H1 (cell line): Measurements from ENCODE around the gene UBE3C. TPM values are rescaled to one million over a fixed set of nuclear protein-coding genes. Genes with fewer than 3 reads are reported as not detected.
A peak's percentile ranks its signal among the peaks of the same experiment; 100 is the strongest.

Experiments
- CTCF ChIA-PET: fragments of 300-600 bp; sonication (Branson Sonifier 250); formaldehyde crosslinking; loops from one replicate; lab custom pipeline; 2021; ENCODE audit not compliant: partially characterized antibody; lab: Charles Lee
- POLR2A ChIA-PET: fragments of 300-600 bp; sonication (Branson Sonifier 250); formaldehyde crosslinking; loops from one replicate; lab custom pipeline; 2021; ENCODE audit warnings: inconsistent platforms; ENCODE audit not compliant: partially characterized antibody; lab: Charles Lee
- DNase-seq, 2 experiments: peaks; one replicate each; pipeline versions ENCODE4 v3.0.0 to v3.0.0-alpha.2; 2010 to 2022; ENCODE audit warnings: low spot score in 2 of 2, low read depth in 1 of 2, mixed read lengths in 1 of 2
- FAIRE-seq: peaks from 2 replicates; lab custom pipeline; 2011; peaks lifted over from hg19 to GRCh38; lab: Jason Lieb, UNC
- H2AFZ ChIP-seq: 2 replicates; pipeline ENCODE4 v1.8.1; 2012; ENCODE audit warnings: low read length, inconsistent platforms
- H2AK5ac ChIP-seq: 2 replicates; pipeline ENCODE4 v1.6.1; 2013; ENCODE audit warnings: low read depth, low read length
- H2BK120ac ChIP-seq: replicated peaks from 2 replicates; pipeline ENCODE3; 2013; ENCODE audit warnings: low read depth, low read length, inconsistent platforms
- H2BK12ac ChIP-seq: 2 replicates; pipeline ENCODE4 v1.6.1; 2013; ENCODE audit warnings: low read depth, low read length
- H2BK15ac ChIP-seq: 2 replicates; pipeline ENCODE4 v1.6.1; 2013; ENCODE audit warnings: low read length
- H2BK20ac ChIP-seq: 2 replicates; pipeline ENCODE4 v1.6.1; 2013; ENCODE audit warnings: low read length
- H2BK5ac ChIP-seq: 2 replicates; pipeline ENCODE4 v1.6.1; 2013; ENCODE audit warnings: low read depth, low read length
- H3K14ac ChIP-seq: 2 replicates; pipeline ENCODE4 v1.6.1; 2013; ENCODE audit warnings: inconsistent platforms; ENCODE audit not compliant: insufficient read length
- H3K18ac ChIP-seq: 2 replicates; pipeline ENCODE4 v1.6.1; 2013; ENCODE audit warnings: low read length; ENCODE audit errors: extremely low read depth
- H3K23ac ChIP-seq: 2 replicates; pipeline ENCODE4 v1.6.1; 2013; ENCODE audit warnings: inconsistent platforms; ENCODE audit not compliant: insufficient read length
- H3K23me2 ChIP-seq: 2 replicates; pipeline ENCODE4 v1.6.1; 2013; ENCODE audit warnings: low read depth, low read length
- H3K27ac ChIP-seq: 2 replicates; pipeline ENCODE4 v1.6.1; 2011; ENCODE audit warnings: low read depth, low read length, inconsistent platforms
- H3K27me3 ChIP-seq, 4 experiments: replicated peaks in 1 of 4; 1 replicate in 1 of 4; 2 replicates in 3 of 4; pipeline versions ENCODE4 v1.6.1 to v1.8.1; 2011 to 2013; ENCODE audit warnings: low read length in 3 of 4, mild to moderate bottlenecking in 3 of 4, inconsistent platforms in 2 of 4, mixed read lengths in 2 of 4, moderate library complexity in 1 of 4; ENCODE audit not compliant: control insufficient read depth in 3 of 4, insufficient read depth in 3 of 4; ENCODE audit errors: extremely low read depth in 1 of 4
- H3K36me3 ChIP-seq, 4 experiments: 2 replicates each; pipeline versions ENCODE4 v1.6.1 to v1.8.1; 2011 to 2013; ENCODE audit warnings: mild to moderate bottlenecking in 4 of 4, low read length in 3 of 4, moderate library complexity in 2 of 4, control low read depth in 1 of 4, inconsistent platforms in 1 of 4; ENCODE audit not compliant: insufficient read depth in 4 of 4, control insufficient read depth in 2 of 4
- H3K4ac ChIP-seq: replicated peaks from 2 replicates; pipeline ENCODE3; 2013; ENCODE audit warnings: low read length, low read depth, mixed read lengths, inconsistent platforms; ENCODE audit not compliant: insufficient read length
- H3K4me1 ChIP-seq, 4 experiments: replicated peaks in 1 of 4; 1 replicate in 1 of 4; 2 replicates in 3 of 4; pipeline versions ENCODE4 v1.6.1 to v1.8.1; 2011 to 2013; ENCODE audit warnings: low read length in 3 of 4, inconsistent platforms in 2 of 4, mixed read lengths in 1 of 4; ENCODE audit not compliant: insufficient read depth in 4 of 4, control insufficient read depth in 3 of 4
- H3K4me2 ChIP-seq, 2 experiments: 2 replicates each; pipeline versions ENCODE4 v1.6.1 to v1.8.1; 2011 to 2013; ENCODE audit warnings: low read depth in 2 of 2, low read length in 2 of 2, control low read depth in 1 of 2, inconsistent platforms in 1 of 2, mild to moderate bottlenecking in 1 of 2; ENCODE audit not compliant: insufficient read depth in 1 of 2
- H3K4me3 ChIP-seq, 4 experiments: fragments of 200-600, 300-600 bp in 1 of 4; sonication (generic), shearing (Covaris generic), sonication (Bioruptor Twin) in 1 of 4; 2 replicates each; pipeline versions ENCODE4 v1.5.1 to v1.8.1; 2011 to 2016; ENCODE audit warnings: low read length in 4 of 4, low read depth in 3 of 4, control low read depth in 2 of 4, inconsistent platforms in 2 of 4, mild to moderate bottlenecking in 2 of 4, mixed read lengths in 1 of 4, moderate library complexity in 1 of 4; ENCODE audit not compliant: insufficient read depth in 2 of 4; ENCODE audit errors: extremely low read depth in 1 of 4
- H3K56ac ChIP-seq: replicated peaks from 2 replicates; pipeline ENCODE3; 2013; ENCODE audit warnings: low read depth, mild to moderate bottlenecking, mixed read lengths, low read length, inconsistent platforms; ENCODE audit not compliant: insufficient read length
- H3K79me1 ChIP-seq: 2 replicates; pipeline ENCODE4 v1.6.1; 2013; ENCODE audit warnings: low read depth, low read length, control low read depth
- H3K79me2 ChIP-seq, 2 experiments: 2 replicates each; pipeline versions ENCODE4 v1.6.1 to v1.8.1; 2012 to 2013; ENCODE audit warnings: low read length in 2 of 2, mild to moderate bottlenecking in 2 of 2, inconsistent platforms in 1 of 2; ENCODE audit not compliant: insufficient read depth in 2 of 2, control insufficient read depth in 1 of 2
- H3K9ac ChIP-seq, 4 experiments: replicated peaks in 1 of 4; 1 replicate in 1 of 4; 2 replicates in 3 of 4; pipeline versions ENCODE4 v1.6.1 to v1.8.1; 2011 to 2013; ENCODE audit warnings: low read depth in 3 of 4, low read length in 3 of 4, control low read depth in 2 of 4, mild to moderate bottlenecking in 2 of 4, moderate library complexity in 2 of 4, inconsistent platforms in 1 of 4; ENCODE audit errors: extremely low read depth in 1 of 4
- H3K9me3 ChIP-seq, 2 experiments: 2 replicates each; pipeline versions ENCODE4 v1.6.1 to v1.8.1; 2012 to 2013; ENCODE audit warnings: mild to moderate bottlenecking in 2 of 2, moderate library complexity in 2 of 2, control low read depth in 1 of 2, inconsistent platforms in 1 of 2, low read depth in 1 of 2, low read length in 1 of 2, mixed read lengths in 1 of 2; ENCODE audit not compliant: insufficient read depth in 2 of 2
- H4K20me1 ChIP-seq, 2 experiments: replicated peaks in 1 of 2; 2 replicates each; pipeline versions ENCODE3 to v1.8.1; 2011 to 2013; ENCODE audit warnings: inconsistent platforms in 2 of 2, low read length in 2 of 2, mild to moderate bottlenecking in 1 of 2; ENCODE audit not compliant: insufficient read depth in 2 of 2, control insufficient read depth in 1 of 2
- H4K5ac ChIP-seq: 2 replicates; pipeline ENCODE4 v1.6.1; 2013; ENCODE audit warnings: low read length, low read depth, mixed read lengths, inconsistent platforms; ENCODE audit not compliant: insufficient read length
- H4K8ac ChIP-seq: 2 replicates; pipeline ENCODE4 v1.8.0; 2013; ENCODE audit warnings: mild to moderate bottlenecking, moderate library complexity, low read length, inconsistent platforms; ENCODE audit not compliant: insufficient read depth; ENCODE audit errors: extremely low read depth
- H4K91ac ChIP-seq: replicated peaks from 2 replicates; pipeline ENCODE3; 2013; ENCODE audit warnings: low read length, mixed read lengths, inconsistent platforms; ENCODE audit not compliant: insufficient read length
- CTCF ChIP-seq, 3 experiments: IDR thresholded peaks; 1 replicate in 2 of 3; 2 replicates in 1 of 3; pipeline versions ENCODE4 v1.5.1 to v1.6.1; 2011; ENCODE audit warnings: low read length in 3 of 3, mild to moderate bottlenecking in 3 of 3, inconsistent platforms in 2 of 3, low read depth in 1 of 3, moderate library complexity in 1 of 3; ENCODE audit not compliant: insufficient read depth in 1 of 3; ENCODE audit errors: control extremely low read depth in 1 of 3
- POU5F1 ChIP-seq: IDR thresholded peaks from 2 replicates; pipeline ENCODE4 v1.6.1; 2011; ENCODE audit warnings: low read depth, mild to moderate bottlenecking, low read length, moderate library complexity
- RAD21 ChIP-seq, 2 experiments: IDR thresholded peaks in 1 of 2; conservative IDR thresholded peaks in 1 of 2; 2 replicates each; pipeline ENCODE4 v1.6.1; 2011; ENCODE audit warnings: low read depth in 2 of 2, low read length in 2 of 2, improper control_type of control experiment in 1 of 2, inconsistent platforms in 1 of 2, mild to moderate bottlenecking in 1 of 2, moderate library complexity in 1 of 2
- WGBS, 2 experiments: shearing (Covaris generic) in 1 of 2; methylation state at CpG; one replicate each; pipeline versions ENCODE4 v1.1.6 to v1.1.7; 2013 to 2015; ENCODE audit warnings: low lambda C conversion rate in 2 of 2, mixed read lengths in 2 of 2, inconsistent platforms in 1 of 2, low coverage in 1 of 2, missing lambda C conversion rate in 1 of 2; ENCODE audit not compliant: insufficient replicate concordance in 2 of 2, insufficient coverage in 1 of 2, insufficient read length in 1 of 2; ENCODE audit errors: extremely low coverage in 1 of 2, missing lambda C conversion rate in 1 of 2; 5-methylcytosine and 5-hydroxymethylcytosine counted together
- polyA plus RNA-seq, 7 experiments: library from polyadenylated mRNA; depleted of rRNA in 3 of 7; stranded (reverse) in 5 of 7; unstranded in 2 of 7; fragments of >200 nt in 5 of 7; fragments of 200-250 nt in 2 of 7; gene quantifications; 1 replicate in 5 of 7; 2 replicates in 1 of 7; 4 replicates in 1 of 7; pipeline versions ENCODE4 v1.2.1 to v1.2.3, GENCODE V29; 2011 to 2013; ENCODE audit warnings: missing spikeins in 2 of 7, mixed read lengths in 2 of 7
- total RNA-seq: library from RNA; stranded (reverse); fragmentation: NEBNext Ultra II Directional; extraction: Animal tissue kit (Norgen Biotek cat#: 25700); gene quantifications from 2 replicates; pipeline ENCODE4 v1.2.1, GENCODE V29; 2021

The UBE3C gene
- total and polyA plus RNA-seq, 2 of the 8 experiments (the other 6 are each of a cell fraction or from before 2014, with no cell fraction given): 32.0 to 54.1 TPM

DNA sequence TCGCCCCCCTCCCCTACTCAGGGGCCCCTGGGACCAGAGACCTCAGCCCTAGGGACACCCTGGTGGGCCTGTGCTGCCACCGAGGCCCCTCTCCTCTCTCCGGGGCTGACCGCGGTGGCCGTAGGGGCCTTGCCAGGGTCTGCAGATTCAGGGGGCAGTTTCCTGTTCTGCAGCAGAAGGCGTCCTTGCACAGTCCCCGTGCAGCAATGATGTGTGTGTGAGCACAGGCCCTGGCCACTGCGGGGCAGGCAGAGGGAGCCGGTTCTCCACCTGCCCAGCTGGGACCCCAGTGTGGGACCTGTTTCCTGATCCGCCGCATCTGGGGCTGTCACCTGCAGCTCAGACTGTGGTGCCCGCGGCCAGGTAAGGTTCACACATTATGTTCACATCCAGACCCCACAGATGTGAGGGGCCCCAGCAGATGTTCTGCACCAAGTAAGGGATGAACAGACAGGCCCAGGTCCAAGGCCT lies 137.4 kb downstream of the UBE3C start:
- Histone ChIP-seq H4K5ac (no peak overlapping the region), H3K36me3 (no peaks in the 10 kb centered on the region), H3K14ac (no peak overlapping the region), H3K79me1 (no peaks in the 10 kb centered on the region), H3K23me2 (no peaks in the 10 kb centered on the region), H3K4me1 (peaks cover 0 to 10% (median 3%) of the 10 kb centered on the region in 4 experiments; a peak in 5 of 7 replicates), H3K4me2 (no peak overlapping the region), H2BK20ac (no peak overlapping the region; the same call in 1 of the 2 replicates), H2AFZ (no peak overlapping the region), H2BK5ac (no peak overlapping the region), H3K9me3 (no peaks in the 10 kb centered on the region), H4K8ac (peak overlapping the region; percentile 14; the same call in 1 of the 2 replicates), H2BK12ac (peak overlapping the region; percentile 62; the same call in 1 of the 2 replicates), H3K27ac (no peak overlapping the region), H2BK15ac (peak overlapping the region; percentile 6; the same call in 1 of the 2 replicates), H4K20me1 (peaks cover 0 to 2% of the 10 kb centered on the region in 2 experiments), H3K4me3 (no peak overlapping the region), H3K27me3 (no peaks in the 10 kb centered on the region), H3K56ac (no peak overlapping the region), H3K4ac (no peak overlapping the region), H3K23ac (no peak overlapping the region), H3K79me2 (no peaks in the 10 kb centered on the region), H3K9ac (no peak overlapping the region), H3K18ac (no peak overlapping the region), H4K91ac (no peak overlapping the region), H2AK5ac (no peak overlapping the region), H2BK120ac (no peak overlapping the region)
- TF ChIP-seq CTCF (IDR thresholded peaks at IDR 0.05; ENCODE audit: control extremely low read depth in 1 of 3, insufficient read depth in 1 of 3, low read depth in 1 of 3, low read length in 3 of 3): peak in 2 of 3 experiments; percentile 2 to 7; a peak in 1 of 4 replicates
- peak; percentile 25 to 52; a peak in 3 of 4 replicates for TF ChIP-seq RAD21 (IDR thresholded peaks at IDR 0.05 in 1 of 2, conservative IDR thresholded peaks at IDR 0.05 in 1 of 2; ENCODE audit: low read depth in 2 of 2, low read length in 2 of 2)
- no peak for TF ChIP-seq POU5F1
- 90% methylated on average over 14 of the region's 14 CpGs; no CpG with 5 or more reads in 1 of the 2 experiments for WGBS, 2 experiments
- ChIA-PET CTCF (interaction anchor here (3.3 to 4.1 kb wide), 2 partner anchors 25 to 48 kb away, joined by 13 to 16 read pairs; no protein-coding TSS in a partner anchor), POLR2A (interaction anchor here (0.6 to 1.1 kb wide), 3 partner anchors 64 to 246 kb away, joined by 3 to 6 read pairs (median 3); no protein-coding TSS in a partner anchor)
- DNase-seq (peak in 1 of 2 experiments; percentile 53), FAIRE-seq (no peak)
